HPDE6-E6E7 (cell line): ENCODE results near the gene GALNT17.
"Not testable (repeated sequence)": the region's sequence is repeated elsewhere in the genome, so short reads cannot be mapped to it uniquely, and the experiment has no call there.

Source experiments
- DNase-seq: peaks from one replicate; pipeline ENCODE4 v3.0.0; 2011; ENCODE audit warnings: missing footprints; ENCODE audit errors: extremely low spot score

GALNT17 gene

DNA sequence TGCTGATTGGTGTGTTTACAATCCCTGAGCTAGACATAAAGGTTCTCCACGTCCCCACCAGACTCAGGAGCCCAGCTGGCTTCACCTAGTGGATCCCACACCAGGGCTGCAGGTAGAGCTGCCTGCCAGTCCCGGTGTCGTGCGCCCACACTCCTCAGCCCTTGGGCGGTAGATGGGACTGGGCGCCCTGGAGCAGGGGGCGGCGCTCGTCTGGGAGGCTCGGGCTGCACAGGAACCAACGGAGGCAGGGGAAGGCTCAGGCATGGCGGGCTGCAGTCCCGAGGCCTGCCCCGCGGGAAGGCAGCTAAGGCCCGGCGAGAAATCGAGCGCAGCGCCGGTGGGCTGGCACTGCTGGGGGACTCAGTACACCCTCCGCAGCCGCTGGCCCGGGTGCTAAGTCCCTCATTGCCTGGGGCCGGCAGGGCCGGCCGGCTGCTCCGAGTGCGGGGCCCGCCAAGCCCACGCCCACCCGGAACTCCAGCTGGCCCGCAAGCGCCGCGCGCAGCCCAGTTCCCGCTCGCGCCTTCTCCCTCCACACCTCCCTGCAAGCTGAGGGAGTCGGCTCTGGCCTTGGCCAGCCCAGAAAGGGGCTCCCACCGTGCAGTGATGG lies 606.1 kb downstream of the GALNT17 start:
- DNase-seq = not testable (repeated sequence)

DNA sequence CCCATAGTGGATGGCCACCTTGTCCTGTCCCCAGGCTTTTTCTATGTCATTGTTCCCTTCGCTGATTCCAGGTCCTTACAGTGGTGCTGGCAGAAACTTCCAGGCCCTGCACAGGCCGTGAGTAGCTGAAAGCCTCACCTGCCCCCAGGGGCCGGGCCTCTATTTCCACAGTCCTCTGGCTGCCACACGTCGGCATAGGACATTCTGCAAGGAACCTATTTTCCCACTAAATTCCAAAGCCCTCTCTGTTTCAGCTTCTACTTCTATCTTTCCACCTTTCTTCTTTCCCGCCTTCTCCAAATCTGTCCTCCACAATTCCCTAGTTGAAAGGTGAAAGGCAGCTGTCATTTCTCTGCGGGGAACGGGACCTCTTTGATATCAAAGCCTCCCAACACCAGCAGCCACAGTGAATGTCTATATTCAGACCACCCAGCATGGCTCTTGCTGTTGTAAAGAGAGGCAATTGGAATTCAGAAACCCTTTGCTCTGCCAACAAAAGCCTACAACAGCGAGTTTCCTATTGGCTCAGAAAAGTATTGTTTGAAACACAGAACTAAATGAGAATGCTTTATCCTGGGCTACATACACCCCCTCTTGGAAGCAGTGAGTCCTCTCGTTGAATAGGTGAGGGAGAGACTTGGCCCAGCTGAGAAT lies 607.7 kb downstream of the GALNT17 start:
- no peak for DNase-seq

DNA sequence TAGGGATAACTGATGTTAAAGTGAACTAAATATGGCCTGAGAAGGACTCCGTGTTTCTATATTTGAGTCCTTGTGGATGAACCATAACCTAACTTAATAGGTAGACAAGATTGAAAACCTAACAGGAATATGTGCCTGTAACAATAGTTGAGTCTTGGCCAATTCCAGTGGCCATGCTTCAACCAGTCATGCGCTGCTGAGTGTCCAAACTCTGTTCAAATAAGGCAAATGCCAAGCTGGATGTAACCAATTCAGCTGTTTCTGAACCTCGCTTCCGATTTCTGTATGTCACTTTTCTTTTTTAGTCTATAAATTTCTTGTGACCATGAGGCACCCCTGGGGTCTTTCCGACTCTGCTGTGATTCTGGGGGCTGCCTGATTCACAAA lies 608.2 kb downstream of the GALNT17 start:
- DNase-seq = no peak

DNA sequence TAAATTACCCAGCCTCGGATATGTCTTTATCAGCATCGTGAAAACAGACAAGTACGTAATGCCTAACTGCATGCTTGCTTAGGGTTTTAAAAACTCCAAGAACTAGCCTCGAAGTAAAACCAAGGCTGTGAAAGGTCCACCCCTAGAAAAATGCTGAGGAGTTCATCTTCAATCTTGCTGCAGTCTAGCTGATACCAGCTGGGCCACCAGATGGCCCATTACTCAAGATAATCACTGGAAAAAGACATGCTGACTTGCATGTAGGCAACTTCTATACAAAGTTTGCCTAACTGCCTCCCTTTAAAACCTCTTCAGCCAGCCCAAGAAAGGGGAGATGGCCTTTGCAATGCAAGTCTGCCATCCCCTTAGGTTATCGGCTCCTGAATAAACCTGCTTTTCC lies 614.1 kb downstream of the GALNT17 start:
- DNase-seq = no peak

DNA sequence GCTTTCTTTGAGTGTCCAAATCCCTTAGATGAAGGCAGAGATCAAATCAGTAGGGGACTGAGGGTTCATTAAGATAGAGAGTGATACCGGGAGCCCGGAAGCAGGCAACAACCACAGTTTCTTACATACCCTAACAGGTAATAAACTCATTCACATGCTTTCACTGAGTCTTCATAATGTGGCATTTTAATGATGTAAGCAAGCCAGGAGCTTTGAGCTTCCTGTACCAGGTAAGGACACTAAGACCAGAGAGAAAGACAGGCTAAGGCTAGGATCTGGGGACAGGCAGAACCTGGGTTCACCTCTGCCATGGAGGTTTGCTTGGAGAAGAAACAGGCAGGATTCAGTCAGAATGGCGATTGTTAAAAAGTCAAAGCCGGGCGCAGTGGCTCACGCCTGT lies 618.3 kb downstream of the GALNT17 start:
- DNase-seq = no peak

DNA sequence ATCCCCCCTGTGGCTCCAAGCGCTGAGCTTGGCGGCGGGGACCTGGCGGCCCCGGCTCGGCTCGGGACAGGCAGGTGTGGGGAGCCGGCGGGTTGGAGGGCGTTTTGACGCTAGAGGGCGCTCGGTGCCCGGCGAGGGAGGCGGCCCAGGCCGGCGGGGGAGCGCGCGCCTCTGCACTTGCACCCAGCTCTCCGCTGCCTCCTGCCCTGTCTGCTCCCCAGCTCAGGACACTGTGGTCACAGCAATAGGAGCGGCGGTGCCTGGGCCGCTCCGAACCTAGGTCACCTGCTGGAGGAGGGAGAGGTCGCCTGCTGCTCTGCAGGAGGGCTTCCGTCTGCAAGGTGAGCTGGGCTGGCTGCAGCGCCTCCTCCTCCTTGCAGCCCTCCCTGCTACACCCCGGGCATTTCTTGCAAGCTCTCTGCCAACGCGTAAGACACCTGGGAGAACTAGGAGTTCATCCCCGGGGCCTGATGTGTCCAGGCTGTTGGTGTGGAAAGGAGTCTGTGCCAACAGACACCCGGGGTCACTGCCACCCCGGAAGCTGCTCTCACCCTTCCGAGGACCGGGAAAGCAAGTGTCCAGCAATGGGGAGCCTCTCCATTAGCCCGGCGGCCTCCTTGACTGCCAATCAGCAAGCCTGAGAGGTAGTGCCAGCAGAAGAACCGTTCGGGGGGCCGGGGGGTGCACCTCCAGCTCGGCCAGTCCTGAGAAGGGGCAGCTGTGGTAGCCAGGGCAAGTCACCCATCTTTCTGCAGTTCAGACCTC lies 620.4 kb downstream of the GALNT17 start:
- DNase-seq = no peak

DNA sequence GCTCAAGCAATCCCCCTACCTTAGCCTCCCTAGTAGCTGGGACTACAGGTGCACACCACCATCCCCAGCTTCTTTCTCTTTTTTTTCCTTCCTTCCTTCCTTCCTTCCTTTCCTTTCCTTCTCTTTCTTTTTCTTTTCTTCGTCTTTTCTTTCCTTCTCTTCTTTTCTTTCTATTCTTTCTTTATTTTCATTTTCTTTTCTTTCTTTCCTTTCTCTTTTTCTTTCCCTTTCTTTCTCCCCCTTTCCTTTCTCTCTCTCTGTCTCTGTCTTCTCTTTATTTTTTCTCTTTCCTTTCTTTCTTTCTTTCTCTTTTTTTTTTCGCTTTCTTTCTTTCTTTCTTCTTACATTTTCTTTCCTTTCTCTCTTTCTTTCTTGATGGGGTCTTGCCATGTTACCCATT lies 621.3 kb downstream of the GALNT17 start:
- DNase-seq = no peak

DNA sequence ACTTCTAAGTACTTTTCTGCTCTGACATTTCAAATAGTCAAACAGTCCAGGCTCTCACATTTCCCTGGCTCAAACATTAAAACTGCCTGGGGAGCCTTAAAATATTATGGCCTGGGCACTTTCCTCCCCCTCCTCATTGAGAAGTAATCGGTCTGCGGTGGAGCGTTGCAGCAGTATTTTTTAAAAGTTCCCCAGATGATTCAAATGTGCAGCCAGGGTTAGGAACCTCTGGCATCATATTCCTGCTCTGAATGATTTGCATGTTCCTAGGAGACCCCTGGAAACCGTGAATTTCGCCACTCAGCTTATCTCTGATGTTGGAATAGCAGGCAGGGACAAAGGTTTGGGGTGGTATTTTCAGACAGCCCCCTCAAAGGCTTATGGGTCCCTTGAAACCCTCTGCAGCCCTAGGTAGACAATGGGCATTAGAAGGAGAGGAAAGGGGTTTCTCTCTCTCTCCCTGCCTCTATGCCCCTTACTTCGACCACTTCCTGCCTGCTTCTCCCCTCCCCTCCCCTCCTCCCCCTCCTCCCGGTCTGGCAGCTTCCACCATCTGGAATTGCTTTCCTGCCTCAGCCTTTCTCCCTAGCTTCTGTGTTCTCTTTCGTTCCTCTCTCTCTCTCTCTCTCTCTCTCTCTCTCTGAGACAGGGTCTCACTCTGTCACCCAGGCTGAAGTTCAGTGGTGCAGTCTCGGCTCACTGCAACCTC lies 622.2 kb downstream of the GALNT17 start:
- no peak for DNase-seq

DNA sequence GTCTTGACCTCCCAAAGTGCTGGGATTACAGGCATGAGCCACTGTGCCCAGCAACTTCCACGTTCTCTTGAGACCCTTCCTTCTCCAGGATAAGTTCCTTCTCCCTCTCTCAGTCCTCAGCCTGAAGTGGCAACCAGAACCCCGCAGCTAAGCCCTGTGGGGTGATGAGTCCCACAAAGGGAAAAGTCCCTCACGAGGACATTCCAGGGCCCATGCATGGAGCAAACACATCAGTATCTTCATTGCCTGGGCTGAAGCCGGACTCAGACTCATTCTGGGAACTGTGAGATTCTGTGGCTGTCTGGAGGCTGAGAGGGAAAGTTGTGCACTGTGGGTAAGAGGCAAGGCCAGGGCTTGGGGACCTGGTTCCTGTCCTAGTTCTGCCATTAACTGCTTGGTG lies 622.9 kb downstream of the GALNT17 start:
- DNase-seq = no peak

DNA sequence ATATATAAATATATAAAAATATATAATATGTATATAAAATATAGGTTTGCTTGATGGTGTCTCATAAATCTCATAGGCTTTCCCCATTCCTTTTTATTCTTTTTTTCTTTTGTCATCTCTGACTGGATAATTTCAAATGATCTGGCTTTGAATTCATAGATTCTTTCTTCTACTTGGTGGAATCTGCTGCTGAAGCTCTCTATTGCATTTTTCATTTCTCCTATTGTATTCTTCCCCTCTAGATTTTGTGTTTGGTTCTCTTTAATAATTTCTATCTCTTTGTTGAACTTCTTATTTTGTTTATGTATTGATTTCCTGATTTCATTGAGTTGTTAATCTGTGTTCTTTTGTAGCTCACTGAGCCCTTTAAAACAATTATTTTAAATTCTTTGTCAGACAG lies 629.4 kb downstream of the GALNT17 start:
- DNase-seq = no peak
